ENCODE results near the gene MTA3. TPM values are rescaled to one million over a fixed set of nuclear protein-coding genes. Genes with fewer than 3 reads are reported as not detected.

MTA3 gene
- total and polyA plus RNA-seq, 2 donors (not counting 3 experiments of a cell fraction or from before 2014, with no cell fraction given): 36.3 to 53.3 TPM

- dilution Hi-C loops (cut with MboI; ENCODE audit: extremely low pct_ligation_motif_present, low sequenced_read_pairs): no loop called here
- H3K4me1 ChIP-seq (ENCODE audit: control insufficient read depth, extremely low read depth, insufficient read depth, low read length): peaks cover 3% of the 10 kb centered on the region
- no peak overlapping the region for H2AFZ ChIP-seq (ENCODE audit: low read depth, low read length)
- no peak for DNase-seq (ENCODE audit: low read depth, low spot score)
- no peaks in the 10 kb centered on the region for H3K79me2 ChIP-seq (ENCODE audit: control insufficient read depth, insufficient read depth, low read length)
- H3K4me3 ChIP-seq (replicated peaks in 1 of 3; ENCODE audit: insufficient read depth in 1 of 3, low read depth in 1 of 3, low read length in 3 of 3): no peak overlapping the region
- H3K9me3 ChIP-seq (replicated peaks; ENCODE audit: control insufficient read depth, insufficient read depth, low read length): no peaks in the 10 kb centered on the region
- no peak overlapping the region for H3K9ac ChIP-seq (replicated peaks; ENCODE audit: extremely low read depth, insufficient read depth, low read length)
- ChIA-PET CTCF (no interaction called here), POLR2A (no interaction called here)
- no peaks in the 10 kb centered on the region for H3K9me1 ChIP-seq (replicated peaks; ENCODE audit: control insufficient read depth, extremely low read depth, insufficient read depth, low read length)
- H4K20me1 ChIP-seq (replicated peaks; ENCODE audit: control insufficient read depth, extremely low read depth, insufficient read depth, low read length): no peaks in the 10 kb centered on the region
- no TSS peak for BruUV-seq (replicated peaks)
- intact Hi-C loops (cut with micrococcal nuclease): no loop called here
- no peak overlapping the region for H3K4me2 ChIP-seq (ENCODE audit: insufficient read depth, low read length)
- no peaks in the 10 kb centered on the region for H3K36me3 ChIP-seq (ENCODE audit: control insufficient read depth in 2 of 2, extremely low read depth in 1 of 2, insufficient read depth in 2 of 2, low read length in 2 of 2)
- no peak overlapping the region for H3K27ac ChIP-seq (ENCODE audit: insufficient read depth, low read depth, low read length)
- peaks cover 8 to 12% of the 10 kb centered on the region in 2 experiments for H3K27me3 ChIP-seq (ENCODE audit: control insufficient read depth in 2 of 2, insufficient read depth in 2 of 2, low read length in 2 of 2)
- TF ChIP-seq GATA2 (IDR thresholded peaks at IDR 0.05; ENCODE audit: insufficient read depth, insufficient read length, low read depth, low read length) (no peak), FOS (IDR thresholded peaks at IDR 0.05; ENCODE audit: borderline replicate concordance, insufficient read depth, low read length) (no peak), EZH2 (IDR thresholded peaks at IDR 0.05; ENCODE audit: borderline replicate concordance, low read depth, low read length, severe bottlenecking) (no peak), JUN (IDR thresholded peaks at IDR 0.05; ENCODE audit: borderline replicate concordance, insufficient read depth, insufficient read length, low read depth) (no peak), POLR2A (IDR thresholded peaks at IDR 0.05; ENCODE audit: low read depth, low read length) (no peak), MYC (IDR thresholded peaks at IDR 0.05; ENCODE audit: low read depth, low read length) (no peak), CTCF (IDR thresholded peaks at IDR 0.05; ENCODE audit: extremely low read depth in 1 of 2, insufficient read depth in 1 of 2, low read depth in 1 of 2, low read length in 2 of 2) (no peak), POLR2AphosphoS5 (IDR thresholded peaks at IDR 0.05; ENCODE audit: insufficient read depth, low read depth, low read length) (no peak)
- TF ChIP-seq, protein P1, sequence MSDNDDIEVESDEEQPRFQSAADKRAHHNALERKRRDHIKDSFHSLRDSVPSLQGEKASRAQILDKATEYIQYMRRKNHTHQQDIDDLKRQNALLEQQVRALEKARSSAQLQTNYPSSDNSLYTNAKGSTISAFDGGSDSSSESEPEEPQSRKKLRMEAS (IDR thresholded peaks at IDR 0.05; ENCODE audit: insufficient read depth, insufficient read length): no peak
- FAIRE-seq: no peak
These were observed 236.5 kb downstream of the MTA3 start for GRCh38 chr2:42804891-42805290.

Small RNA genes lying within 50 kb of the gene (small RNA-seq; reads per million reads assigned to genes)
- not detected for gene AC074375.1 (ENCODE audit: insufficient read depth, insufficient read length, low read depth, low replicate concordance)
- not detected for gene RNU6-137P (ENCODE audit: insufficient read depth, insufficient read length, low read depth, low replicate concordance)

Other genes starting within 250 kb of the MTA3 start
- gene COX7A2L, start 207.4 kb upstream of the MTA3 start, total RNA-seq: 94.2 and 101 TPM in 2 replicates
- 86.6 and 119 TPM in 2 replicates for gene COX7A2L, start 207.4 kb upstream of the MTA3 start, polyA plus RNA-seq
- gene KCNG3, start 74.7 kb upstream of the MTA3 start, total RNA-seq: 0.15 TPM in 1 of 2 replicates, not detected in the other
- not detected in 2 replicates for gene KCNG3, start 74.7 kb upstream of the MTA3 start, polyA plus RNA-seq
- gene OXER1, start 195.5 kb downstream of the MTA3 start, total RNA-seq: 0.18 TPM in 1 of 2 replicates, not detected in the other
- 0.18 and 0.19 TPM in 2 replicates for gene OXER1, start 195.5 kb downstream of the MTA3 start, polyA plus RNA-seq
- 0.60 and 0.82 TPM in 2 replicates for gene HAAO, start 224.0 kb downstream of the MTA3 start, total RNA-seq
- 1.1 and 1.8 TPM in 2 replicates for gene HAAO, start 224.0 kb downstream of the MTA3 start, polyA plus RNA-seq

Measured in endothelial cell of umbilical vein (primary cell).